Astrocyte (in vitro differentiated cells and primary cell): ENCODE measurements around the gene DTNBP1. TPM values are rescaled to one million over a fixed set of nuclear protein-coding genes. Genes with fewer than 3 reads are reported as not detected.

Experiments used
- DNase-seq: peaks from one replicate; pipeline ENCODE4 v3.0.0-alpha.2; 2010; ENCODE audit warnings: low read depth
- FAIRE-seq: peaks from 2 replicates; lab custom pipeline; 2011; peaks lifted over from hg19 to GRCh38; lab: Jason Lieb, UNC
- H2AFZ ChIP-seq: 2 replicates; pipeline ENCODE4 v1.6.0; 2012; ENCODE audit warnings: low read depth, low read length, inconsistent platforms
- H3K27ac ChIP-seq: 2 replicates; pipeline ENCODE4 v1.5.1; 2011; ENCODE audit warnings: low read depth, low read length, inconsistent platforms
- H3K27me3 ChIP-seq: 2 replicates; pipeline ENCODE4 v1.6.0; 2011; ENCODE audit warnings: low read length, inconsistent platforms; ENCODE audit not compliant: insufficient read depth
- H3K36me3 ChIP-seq: 2 replicates; pipeline ENCODE4 v1.5.1; 2011; ENCODE audit warnings: low read length, inconsistent platforms; ENCODE audit not compliant: insufficient read depth
- H3K4me1 ChIP-seq: 2 replicates; pipeline ENCODE4 v1.5.1; 2011; ENCODE audit warnings: low read length, inconsistent platforms; ENCODE audit not compliant: insufficient read depth
- H3K4me2 ChIP-seq: 2 replicates; pipeline ENCODE4 v1.6.0; 2012; ENCODE audit warnings: low read length, inconsistent platforms
- H3K4me3 ChIP-seq: 2 replicates; pipeline ENCODE4 v1.5.1; 2011; ENCODE audit warnings: low read depth, mild to moderate bottlenecking, low read length, inconsistent platforms; ENCODE audit not compliant: insufficient read depth
- H3K79me2 ChIP-seq: 2 replicates; pipeline ENCODE4 v1.6.0; 2012; ENCODE audit warnings: mild to moderate bottlenecking, low read length, inconsistent platforms; ENCODE audit not compliant: insufficient read depth
- H3K9ac ChIP-seq: 2 replicates; pipeline ENCODE4 v1.6.0; 2012; ENCODE audit warnings: mild to moderate bottlenecking, low read length, inconsistent platforms
- H3K9me3 ChIP-seq: 2 replicates; pipeline ENCODE4 v1.5.1; 2012; ENCODE audit warnings: low read depth, mild to moderate bottlenecking, low read length, inconsistent platforms; ENCODE audit not compliant: insufficient read depth
- H4K20me1 ChIP-seq: 2 replicates; pipeline ENCODE4 v1.6.0; 2012; ENCODE audit warnings: low read length, inconsistent platforms; ENCODE audit not compliant: insufficient read depth
- H3K27ac Mint-ChIP-seq: one replicate; pipeline ENCODE4 v1.8.0; 2021; ENCODE audit warnings: mild to moderate bottlenecking, mixed read lengths; ENCODE audit not compliant: unreplicated experiment
- H3K27me3 Mint-ChIP-seq: one replicate; pipeline ENCODE4 v1.8.0; 2021; ENCODE audit warnings: low read depth, mixed read lengths; ENCODE audit not compliant: unreplicated experiment
- H3K36me3 Mint-ChIP-seq: one replicate; pipeline ENCODE4 v1.8.0; 2021; ENCODE audit warnings: low read depth, mixed read lengths; ENCODE audit not compliant: unreplicated experiment
- H3K4me1 Mint-ChIP-seq: one replicate; pipeline ENCODE4 v1.8.0; 2021; ENCODE audit warnings: low read depth, mixed read lengths; ENCODE audit not compliant: unreplicated experiment
- H3K4me3 Mint-ChIP-seq: one replicate; pipeline ENCODE4 v1.8.0; 2021; ENCODE audit warnings: mild to moderate bottlenecking, moderate library complexity, mixed read lengths; ENCODE audit not compliant: unreplicated experiment
- H3K9me3 Mint-ChIP-seq: one replicate; pipeline ENCODE4 v1.8.0; 2021; ENCODE audit warnings: mild to moderate bottlenecking, mixed read lengths; ENCODE audit not compliant: unreplicated experiment
- CTCF ChIP-seq: IDR thresholded peaks from 2 replicates; pipeline ENCODE4 v1.5.1; 2011; ENCODE audit warnings: low read depth, mild to moderate bottlenecking, inconsistent platforms, low read length, moderate library complexity; ENCODE audit not compliant: insufficient read depth
- EZH2 ChIP-seq: IDR thresholded peaks from 2 replicates; pipeline ENCODE4 v1.6.1; 2012; ENCODE audit warnings: mild to moderate bottlenecking, low read length, inconsistent platforms; ENCODE audit not compliant: insufficient read depth
- total RNA-seq: library from RNA; stranded (reverse); gene quantifications from 2 replicates; pipeline ENCODE4 v1.2.1, GENCODE V29; 2021

DTNBP1 gene
- total RNA-seq, 1 donor from 2014 or later: 13.0 TPM

DNA sequence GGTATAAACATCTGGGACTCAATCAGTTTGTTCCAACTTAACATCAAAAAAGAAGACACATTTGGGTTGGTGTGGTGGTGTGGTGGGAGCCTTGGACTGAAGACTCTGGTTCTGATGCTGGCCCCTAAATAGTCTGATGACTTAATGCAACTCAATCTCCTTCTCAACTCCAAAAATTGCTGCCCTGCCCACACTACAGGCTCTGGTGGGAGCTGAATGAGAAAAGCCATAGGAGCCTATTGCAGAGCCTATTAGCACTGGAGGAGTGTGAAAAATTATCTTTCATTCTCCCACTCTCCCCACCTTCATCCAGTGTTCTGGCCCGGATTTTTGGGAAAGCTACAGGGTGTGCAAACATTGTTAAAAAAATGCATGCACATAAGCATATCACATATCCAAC is 56.5 kb downstream of the DTNBP1 start:
- Mint-ChIP-seq H3K27ac (no peak overlapping the region), H3K36me3 (peaks cover 7% of the 10 kb centered on the region), H3K4me1 (peaks cover 7% of the 10 kb centered on the region), H3K9me3 (no peaks in the 10 kb centered on the region), H3K27me3 (no peaks in the 10 kb centered on the region), H3K4me3 (no peak overlapping the region)
- Histone ChIP-seq H3K27ac (no peak overlapping the region), H3K36me3 (no peaks in the 10 kb centered on the region), H4K20me1 (no peaks in the 10 kb centered on the region), H3K4me3 (no peak overlapping the region), H3K27me3 (no peaks in the 10 kb centered on the region), H3K4me2 (no peak overlapping the region), H2AFZ (no peak overlapping the region), H3K9ac (no peak overlapping the region), H3K79me2 (no peaks in the 10 kb centered on the region), H3K4me1 (no peaks in the 10 kb centered on the region), H3K9me3 (no peaks in the 10 kb centered on the region)
- FAIRE-seq: no peak
- no peak for DNase-seq
- no peak for TF ChIP-seq CTCF
- no peak for TF ChIP-seq EZH2

- no peak for TF ChIP-seq CTCF
- no peak for TF ChIP-seq EZH2
- no peak overlapping the region for H3K4me3 ChIP-seq
- H3K27ac ChIP-seq: no peak overlapping the region
- Mint-ChIP-seq H3K9me3 (no peaks in the 10 kb centered on the region), H3K4me1 (peaks cover 7% of the 10 kb centered on the region), H3K27ac (no peak overlapping the region), H3K4me3 (no peak overlapping the region), H3K27me3 (no peaks in the 10 kb centered on the region), H3K36me3 (peaks cover 7% of the 10 kb centered on the region)
- no peak overlapping the region for H3K4me2 ChIP-seq
- FAIRE-seq (peak; percentile 5), DNase-seq (no peak)
- no peaks in the 10 kb centered on the region for H3K9me3 ChIP-seq
- no peak overlapping the region for H2AFZ ChIP-seq
- H3K79me2 ChIP-seq: no peaks in the 10 kb centered on the region
- no peaks in the 10 kb centered on the region for H3K4me1 ChIP-seq
- no peak overlapping the region for H3K9ac ChIP-seq
- H4K20me1 ChIP-seq: peaks cover 5% of the 10 kb centered on the region
- H3K27me3 ChIP-seq: no peaks in the 10 kb centered on the region
- no peaks in the 10 kb centered on the region for H3K36me3 ChIP-seq
Measured at GRCh38 chr6:15604843-15605242, 58.0 kb downstream of the DTNBP1 start.

GRCh38 chr6:15602154-15602553 is 60.7 kb downstream of the DTNBP1 start:
- no peak for FAIRE-seq
- peaks cover 5% of the 10 kb centered on the region for H4K20me1 ChIP-seq
- Mint-ChIP-seq H3K9me3 (no peaks in the 10 kb centered on the region), H3K36me3 (peaks cover 7% of the 10 kb centered on the region), H3K27me3 (no peaks in the 10 kb centered on the region), H3K27ac (no peak overlapping the region), H3K4me3 (no peak overlapping the region), H3K4me1 (no peaks in the 10 kb centered on the region)
- no peak for DNase-seq
- no peak overlapping the region for H3K27ac ChIP-seq
- no peaks in the 10 kb centered on the region for H3K9me3 ChIP-seq
- no peaks in the 10 kb centered on the region for H3K36me3 ChIP-seq
- H3K4me2 ChIP-seq: no peak overlapping the region
- H3K79me2 ChIP-seq: no peaks in the 10 kb centered on the region
- no peak overlapping the region for H3K9ac ChIP-seq
- no peak overlapping the region for H3K4me3 ChIP-seq
- H2AFZ ChIP-seq: no peak overlapping the region
- no peaks in the 10 kb centered on the region for H3K4me1 ChIP-seq
- no peak for TF ChIP-seq CTCF
- TF ChIP-seq EZH2: no peak
- H3K27me3 ChIP-seq: no peaks in the 10 kb centered on the region
